HepG2 (cell line): ENCODE data around the gene SCYGR2. TPM values are rescaled to one million over a fixed set of nuclear protein-coding genes. Genes with fewer than 3 reads are reported as not detected.

ENCODE experiments used
- ATAC-seq: fragments of 200-7000 bp; cut with Tn5 transposase; 3 replicates; pipeline ENCODE4 v1.9.1; 2020; ENCODE audit warnings: mild to moderate bottlenecking, moderate library complexity
- BruUV-seq: library from RNA; stranded (reverse); fragments of 400-500 nt; replicated peaks from 2 replicates; lab custom pipeline; 2021; lab: Mats Ljungman, UMichigan
- CTCF ChIA-PET: fragments of 300-600 bp; formaldehyde crosslinking; extraction: SDS; loops from one replicate; lab custom pipeline; 2021; ENCODE audit warnings: low total read pairs, inconsistent platforms, low intra/inter-chr PET ratio; lab: Yijun Ruan, JAX
- POLR2A ChIA-PET: fragments of 350-600 bp; sonication (Branson Sonifier 250); formaldehyde crosslinking; loops from one replicate; lab custom pipeline; 2020; ENCODE audit warnings: antibody characterized with exemption, inconsistent platforms; lab: Yijun Ruan, JAX
- DNase-seq: peaks from one replicate; pipeline ENCODE4 v3.0.0-alpha.2; 2015; ENCODE audit warnings: low spot score
- FAIRE-seq: peaks from 3 replicates; lab custom pipeline; 2011; peaks lifted over from hg19 to GRCh38; lab: Jason Lieb, UNC
- H2AFZ ChIP-seq: one replicate; pipeline ENCODE4 v1.6.1; 2011; ENCODE audit warnings: low read length, inconsistent platforms
- H3K27ac ChIP-seq: fragments of 300-600 bp; 3 replicates; pipeline ENCODE4 v1.8.0; 2011; ENCODE audit warnings: mixed run types, mild to moderate bottlenecking, mixed read lengths, low read length, inconsistent platforms; ENCODE audit not compliant: insufficient read depth; ENCODE audit errors: extremely low read length
- H3K27me3 ChIP-seq, 2 experiments: fragments of 200-600 bp in 1 of 2; 2 replicates in 1 of 2; 3 replicates in 1 of 2; pipeline versions ENCODE4 v1.6.0 to v1.8.0; 2011; ENCODE audit warnings: low read length in 2 of 2, mild to moderate bottlenecking in 2 of 2, moderate library complexity in 2 of 2, inconsistent platforms in 1 of 2; ENCODE audit not compliant: insufficient read depth in 2 of 2, control insufficient read depth in 1 of 2
- H3K36me3 ChIP-seq, 2 experiments: fragments of 200-600 bp in 1 of 2; replicated peaks in 1 of 2; 2 replicates in 1 of 2; 3 replicates in 1 of 2; pipeline versions ENCODE4 v1.5.1 to v1.8.0; 2011; ENCODE audit warnings: low read length in 2 of 2, inconsistent platforms in 1 of 2; ENCODE audit not compliant: insufficient read depth in 2 of 2, control insufficient read depth in 1 of 2
- H3K4me1 ChIP-seq: 2 replicates; pipeline ENCODE4 v1.5.1; 2012; ENCODE audit warnings: low read length, inconsistent platforms; ENCODE audit not compliant: insufficient read depth
- H3K4me2 ChIP-seq: 2 replicates; pipeline ENCODE4 v1.6.0; 2011; ENCODE audit warnings: low read depth, low read length, inconsistent platforms
- H3K4me3 ChIP-seq, 3 experiments: fragments of 200-600 bp in 1 of 3; sonication (generic), shearing (Covaris generic) in 1 of 3; replicated peaks in 1 of 3; 2 replicates each; pipeline ENCODE4 v1.5.1; 2011 to 2016; ENCODE audit warnings: low read length in 3 of 3, inconsistent platforms in 2 of 3, low read depth in 2 of 3, mild to moderate bottlenecking in 2 of 3, control low read depth in 1 of 3, mixed read lengths in 1 of 3; ENCODE audit not compliant: insufficient read depth in 1 of 3
- H3K79me2 ChIP-seq: one replicate; pipeline ENCODE4 v1.6.1; 2011; ENCODE audit warnings: low read length, inconsistent platforms; ENCODE audit not compliant: insufficient read depth
- H3K9ac ChIP-seq: 2 replicates; pipeline ENCODE4 v1.6.0; 2011; ENCODE audit warnings: mild to moderate bottlenecking, low read depth, low read length, inconsistent platforms; ENCODE audit not compliant: insufficient read depth
- H3K9me3 ChIP-seq: 2 replicates; pipeline ENCODE4 v1.5.1; 2012; ENCODE audit warnings: mild to moderate bottlenecking, low read length
- H4K20me1 ChIP-seq: 2 replicates; pipeline ENCODE4 v1.6.0; 2011; ENCODE audit warnings: inconsistent platforms, mild to moderate bottlenecking, low read length, moderate library complexity; ENCODE audit not compliant: insufficient read depth
- MBD4 ChIP-seq: IDR thresholded peaks from 2 replicates; pipeline ENCODE4 v1.6.1; 2012; ENCODE audit warnings: low read length, inconsistent platforms, borderline replicate concordance
- RBM22 ChIP-seq: fragments of 200-400 bp; formaldehyde crosslinking; optimal IDR thresholded peaks from 2 replicates; pipeline ENCODE3; 2017; ENCODE audit warnings: mild to moderate bottlenecking, low read length, moderate library complexity
- SIN3A ChIP-seq: IDR thresholded peaks from 2 replicates; pipeline ENCODE4 v1.6.1; 2011; ENCODE audit warnings: low read depth, mild to moderate bottlenecking, control low read depth, low read length, borderline replicate concordance
- TERF1 ChIP-seq: sonication (generic); formaldehyde crosslinking; IDR thresholded peaks from 2 replicates; pipeline ENCODE4 v1.8.0; 2022; ENCODE audit warnings: mild to moderate bottlenecking, missing genetic modification reagents, moderate library complexity
- ZNF652 ChIP-seq: IDR thresholded peaks from 2 replicates; pipeline ENCODE4 v1.6.1; 2016; ENCODE audit warnings: low read depth, borderline replicate concordance
- WGBS: methylation state at CpG from one replicate; pipeline ENCODE4 v1.1.6; 2017; ENCODE audit warnings: low lambda C conversion rate; 5-methylcytosine and 5-hydroxymethylcytosine counted together
- in situ Hi-C: cut with HindIII; loops from 2 replicates; pipeline ENCODE4 v1.10.0; 2017; ENCODE audit warnings: low pct_unique_long_range_greater_than_20kb; ENCODE audit not compliant: extremely low pct_ligation_motif_present
- intact Hi-C: fragments of 100-400 bp; cut with micrococcal nuclease; formaldehyde crosslinking; loops from one replicate; pipeline ENCODE4 v1.10.0; 2022; ENCODE audit not compliant: unreplicated experiment
- polyA plus RNA-seq, 8 experiments: library from polyadenylated mRNA; depleted of rRNA in 3 of 8; stranded (reverse) in 7 of 8; unstranded in 1 of 8; fragments of >200 nt; fragmentation: Illumina TruSeq in 4 of 8; extraction: Trizol in 4 of 8; gene quantifications; 2 replicates each; pipeline versions ENCODE4 v1.2.1 to v1.2.3, GENCODE V29; 2011 to 2016; ENCODE audit warnings: low read depth in 4 of 8, missing spikeins in 1 of 8, mixed read lengths in 1 of 8; ENCODE audit not compliant: insufficient read depth in 1 of 8
- total RNA-seq, 5 experiments: library from RNA; depleted of rRNA; stranded (reverse); fragments of >200 nt; fragmentation: Illumina TruSeq; extraction: Trizol; gene quantifications; 2 replicates each; pipeline ENCODE4 v1.2.3, GENCODE V29; 2016; ENCODE audit warnings: low read depth in 1 of 5

Gene SCYGR2
- total and polyA plus RNA-seq, 2 of the 13 experiments (the other 11 are each of a cell fraction or from before 2014, with no cell fraction given) = not detected

DNA sequence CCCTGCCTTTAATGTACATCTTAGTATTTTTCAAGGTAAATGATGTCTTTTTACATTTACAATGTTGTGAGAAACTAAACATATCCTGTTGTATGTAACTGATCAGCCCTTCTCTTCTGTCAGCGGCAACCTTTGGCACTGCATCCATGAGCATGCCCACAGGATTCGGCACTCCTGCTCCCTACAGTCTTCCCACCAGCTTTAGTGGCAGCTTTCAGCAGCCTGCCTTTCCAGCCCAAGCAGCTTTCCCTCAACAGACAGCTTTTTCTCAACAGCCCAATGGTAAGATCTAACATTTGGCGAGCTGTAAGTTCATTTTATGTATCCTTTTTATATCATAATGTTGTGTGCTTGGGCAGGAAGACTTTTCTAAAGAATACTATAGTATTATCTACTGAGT is 46.9 kb upstream of the SCYGR2 start:
- ChIA-PET POLR2A (no interaction called here), CTCF (no interaction called here)
- in situ Hi-C loops (no loop called here), intact Hi-C loops (no loop called here)
- Histone ChIP-seq H4K20me1 (no peaks in the 10 kb centered on the region), H3K27me3 (no peaks in the 10 kb centered on the region), H3K9ac (no peak overlapping the region), H3K36me3 (peaks cover 16 to 62% of the 10 kb centered on the region in 2 experiments), H3K9me3 (no peaks in the 10 kb centered on the region), H3K27ac (no peak overlapping the region), H3K4me3 (no peak overlapping the region), H2AFZ (no peak overlapping the region), H3K79me2 (no peaks in the 10 kb centered on the region), H3K4me2 (no peak overlapping the region), H3K4me1 (no peaks in the 10 kb centered on the region)
- ATAC-seq = no peak
- no peak for DNase-seq
- BruUV-seq = no TSS peak
- WGBS = 94% methylated on average over 3 of the region's 3 CpGs
- TF ChIP-seq TERF1 (no peak), RBM22 (peak; percentile 87)
- no peak for FAIRE-seq

GRCh38 chr2:227562581-227562980 is 36.1 kb upstream of the SCYGR2 start:
- ChIA-PET CTCF (no interaction called here), POLR2A (no interaction called here)
- BruUV-seq = no TSS peak
- Histone ChIP-seq H3K9ac (no peak overlapping the region), H3K9me3 (no peaks in the 10 kb centered on the region), H3K79me2 (no peaks in the 10 kb centered on the region), H4K20me1 (no peaks in the 10 kb centered on the region), H3K27ac (no peak overlapping the region), H3K4me2 (no peak overlapping the region), H3K36me3 (no peaks in the 10 kb centered on the region; a peak in 1 of 5 replicates), H2AFZ (no peak overlapping the region), H3K4me1 (peaks cover 10% of the 10 kb centered on the region), H3K27me3 (no peaks in the 10 kb centered on the region), H3K4me3 (no peak overlapping the region)
- FAIRE-seq (no peak), DNase-seq (peak; percentile 18), ATAC-seq (no peak)
- intact Hi-C loops (loop anchor here (10.0 kb wide), 1 partner anchor 202 kb away; no protein-coding TSS in a partner anchor), in situ Hi-C loops (no loop called here)
- TF ChIP-seq SIN3A (no peak), MBD4 (peak; percentile 44; the same call in 1 of the 2 replicates), ZNF652 (CRISPR knock-in tag) (peak; percentile 61; the same call in 1 of the 2 replicates)
